Measurements from ENCODE around the gene OR9Q1.
"Not testable (repeated sequence)": the region's sequence is repeated elsewhere in the genome, so short reads cannot be mapped to it uniquely, and the experiment has no call there.

OR9Q1 gene

GRCh38 chr11:58023435-58023931, at the start of gene OR9Q1:
Gene OR9Q1 (plus strand): TSS chr11:58023881. CDS start chr11:58179445, 155,564 bp downstream.
- DNase-seq (ENCODE audit: low read depth in 2 of 2, low spot score in 1 of 2) = no peak

GRCh38 chr11:57974132-57974531, 49.5 kb upstream of the OR9Q1 start:
- DNase-seq (ENCODE audit: low read depth in 2 of 2, low spot score in 1 of 2) = no peak

- no peak for DNase-seq (ENCODE audit: low read depth in 2 of 2, low spot score in 1 of 2)
These were observed 48.7 kb upstream of the OR9Q1 start for GRCh38 chr11:57974848-57975601.

- DNase-seq (ENCODE audit: low read depth in 2 of 2, low spot score in 1 of 2) = no peak
These were observed 46.0 kb upstream of the OR9Q1 start for GRCh38 chr11:57977709-57978108.

- no peak for DNase-seq (ENCODE audit: low read depth in 2 of 2, low spot score in 1 of 2)
These were observed 44.8 kb upstream of the OR9Q1 start for GRCh38 chr11:57978686-57979531.

- no peak for DNase-seq (ENCODE audit: low read depth in 2 of 2, low spot score in 1 of 2)
These were observed 44.1 kb upstream of the OR9Q1 start for GRCh38 chr11:57979532-57980079.

- DNase-seq (ENCODE audit: low read depth in 2 of 2, low spot score in 1 of 2) = no peak
These were observed 43.5 kb upstream of the OR9Q1 start for GRCh38 chr11:57980201-57980600.

GRCh38 chr11:57981536-57981935, 42.1 kb upstream of the OR9Q1 start:
- DNase-seq (ENCODE audit: low read depth in 2 of 2, low spot score in 1 of 2) = no peak

GRCh38 chr11:57982776-57983175, 40.9 kb upstream of the OR9Q1 start:
- DNase-seq (ENCODE audit: low read depth in 2 of 2, low spot score in 1 of 2) = no peak

- DNase-seq (ENCODE audit: low read depth in 2 of 2, low spot score in 1 of 2) = no peak
These were observed 40.5 kb upstream of the OR9Q1 start for GRCh38 chr11:57983191-57983590.

GRCh38 chr11:57999523-57999922, 24.2 kb upstream of the OR9Q1 start:
- DNase-seq (ENCODE audit: low read depth in 2 of 2, low spot score in 1 of 2) = not testable (repeated sequence)

GRCh38 chr11:58000021-58000420, 23.7 kb upstream of the OR9Q1 start:
- DNase-seq (ENCODE audit: low read depth in 2 of 2, low spot score in 1 of 2) = not testable (repeated sequence)

GRCh38 chr11:58000699-58001098, 23.0 kb upstream of the OR9Q1 start:
- no peak for DNase-seq (ENCODE audit: low read depth in 2 of 2, low spot score in 1 of 2)

- DNase-seq (ENCODE audit: low read depth in 2 of 2, low spot score in 1 of 2) = no peak
These were observed 20.6 kb upstream of the OR9Q1 start for GRCh38 chr11:58003036-58003435.

- no peak for DNase-seq (ENCODE audit: low read depth in 2 of 2, low spot score in 1 of 2)
These were observed 20.1 kb upstream of the OR9Q1 start for GRCh38 chr11:58003591-58003990.

GRCh38 chr11:58004664-58005063, 19.0 kb upstream of the OR9Q1 start:
- no peak for DNase-seq (ENCODE audit: low read depth in 2 of 2, low spot score in 1 of 2)

GRCh38 chr11:58006940-58007339, 16.7 kb upstream of the OR9Q1 start:
- DNase-seq (ENCODE audit: low read depth in 2 of 2, low spot score in 1 of 2) = no peak

GRCh38 chr11:58011771-58012170, 11.9 kb upstream of the OR9Q1 start:
- DNase-seq (ENCODE audit: low read depth in 2 of 2, low spot score in 1 of 2) = no peak

- no peak for DNase-seq (ENCODE audit: low read depth in 2 of 2, low spot score in 1 of 2)
These were observed 965 bp downstream of the OR9Q1 start for GRCh38 chr11:58024601-58025091.

- DNase-seq (ENCODE audit: low read depth in 2 of 2, low spot score in 1 of 2) = no peak
These were observed 3.7 kb downstream of the OR9Q1 start for GRCh38 chr11:58027341-58027740.

GRCh38 chr11:58028687-58029411, 5.2 kb downstream of the OR9Q1 start:
- DNase-seq (ENCODE audit: low read depth in 2 of 2, low spot score in 1 of 2) = no peak

All from stimulated activated CD8-positive, alpha-beta memory T cell treated with anti-CD3 and anti-CD28 coated beads, Interleukin-4, amount 100 ng/mL, for 4 hours (primary cell).